K562 (cell line): ENCODE data around the gene BPIFB6. TPM values are rescaled to one million over a fixed set of nuclear protein-coding genes. Genes with fewer than 3 reads are reported as not detected.

ENCODE experiments used
- POLR2H ChIP-seq: IDR thresholded peaks from 2 replicates; pipeline ENCODE4 v1.6.1; 2016; ENCODE audit warnings: missing genetic modification characterization, low read depth, mild to moderate bottlenecking, control low read depth, missing compliant biosample characterization, moderate library complexity
- SLC30A9 ChIP-seq: fragments of 250-450 bp; sonication (Bioruptor Pico); IDR thresholded peaks from 2 replicates; pipeline ENCODE4 v1.8.0; 2022; ENCODE audit warnings: mild to moderate bottlenecking, moderate library complexity
- ZNF197 ChIP-seq: fragments of 200-800 bp; sonication (Bioruptor generic); IDR thresholded peaks from 2 replicates; pipeline ENCODE4 v1.6.1; 2016; ENCODE audit warnings: low read depth, missing genetic modification characterization, missing compliant biosample characterization
- ZNF561 ChIP-seq: fragments of 450-650 bp; formaldehyde crosslinking; conservative IDR thresholded peaks from 2 replicates; pipeline ENCODE4 v1.4.0; 2020; ENCODE audit warnings: mild to moderate bottlenecking, moderate library complexity
- ZNF707 ChIP-seq: fragments of 250-450 bp; sonication (Bioruptor Pico); conservative IDR thresholded peaks from 2 replicates; pipeline ENCODE4 v1.8.0; 2022; ENCODE audit warnings: inconsistent platforms, mild to moderate bottlenecking, moderate library complexity
- polyA plus RNA-seq, 8 experiments: library from polyadenylated mRNA; depleted of rRNA in 4 of 8; stranded (reverse) in 5 of 8; unstranded in 3 of 8; fragments of >200 nt; fragmentation: Nextera tagmentation in 2 of 8; fragmentation: Illumina TruSeq in 1 of 8; extraction: Ambion mirVana in 2 of 8; extraction: Trizol in 1 of 8; gene quantifications; 2 replicates each; pipeline versions ENCODE4 v1.2.1 to v1.2.3, GENCODE V29; 2011 to 2014; ENCODE audit warnings: inconsistent platforms in 1 of 8, missing spikeins in 1 of 8
- total RNA-seq, 7 experiments: library from RNA; depleted of rRNA in 6 of 7; stranded (reverse); fragments of >200 nt in 6 of 7; fragmentation: Illumina TruSeq in 2 of 7; extraction: Trizol in 2 of 7; gene quantifications; 2 replicates each; pipeline versions ENCODE4 v1.2.1 to v1.2.3, GENCODE V29; 2011 to 2021; ENCODE audit warnings: low replicate concordance in 1 of 7
- TF ChIP-seq, protein P1 (sequence below): sonication (generic); formaldehyde crosslinking; IDR thresholded peaks from 2 replicates; pipeline ENCODE4 v1.8.0; 2022; ENCODE audit warnings: mild to moderate bottlenecking, missing genetic modification reagents
- TF ChIP-seq, protein P2 (sequence below): sonication (generic); formaldehyde crosslinking; IDR thresholded peaks from 2 replicates; pipeline ENCODE4 v1.8.1; 2023; ENCODE audit warnings: missing genetic modification reagents, mild to moderate bottlenecking, borderline replicate concordance
- TF ChIP-seq, protein P3 (sequence below): IDR thresholded peaks from 3 replicates; pipeline ENCODE4 v1.6.1; 2011; ENCODE audit warnings: borderline replicate concordance, mild to moderate bottlenecking; ENCODE audit not compliant: insufficient read length, insufficient read depth

BPIFB6 gene
- total and polyA plus RNA-seq, 9 of the 15 experiments (the other 6 are each of a cell fraction or from before 2014, with no cell fraction given), result not detected

DNA sequence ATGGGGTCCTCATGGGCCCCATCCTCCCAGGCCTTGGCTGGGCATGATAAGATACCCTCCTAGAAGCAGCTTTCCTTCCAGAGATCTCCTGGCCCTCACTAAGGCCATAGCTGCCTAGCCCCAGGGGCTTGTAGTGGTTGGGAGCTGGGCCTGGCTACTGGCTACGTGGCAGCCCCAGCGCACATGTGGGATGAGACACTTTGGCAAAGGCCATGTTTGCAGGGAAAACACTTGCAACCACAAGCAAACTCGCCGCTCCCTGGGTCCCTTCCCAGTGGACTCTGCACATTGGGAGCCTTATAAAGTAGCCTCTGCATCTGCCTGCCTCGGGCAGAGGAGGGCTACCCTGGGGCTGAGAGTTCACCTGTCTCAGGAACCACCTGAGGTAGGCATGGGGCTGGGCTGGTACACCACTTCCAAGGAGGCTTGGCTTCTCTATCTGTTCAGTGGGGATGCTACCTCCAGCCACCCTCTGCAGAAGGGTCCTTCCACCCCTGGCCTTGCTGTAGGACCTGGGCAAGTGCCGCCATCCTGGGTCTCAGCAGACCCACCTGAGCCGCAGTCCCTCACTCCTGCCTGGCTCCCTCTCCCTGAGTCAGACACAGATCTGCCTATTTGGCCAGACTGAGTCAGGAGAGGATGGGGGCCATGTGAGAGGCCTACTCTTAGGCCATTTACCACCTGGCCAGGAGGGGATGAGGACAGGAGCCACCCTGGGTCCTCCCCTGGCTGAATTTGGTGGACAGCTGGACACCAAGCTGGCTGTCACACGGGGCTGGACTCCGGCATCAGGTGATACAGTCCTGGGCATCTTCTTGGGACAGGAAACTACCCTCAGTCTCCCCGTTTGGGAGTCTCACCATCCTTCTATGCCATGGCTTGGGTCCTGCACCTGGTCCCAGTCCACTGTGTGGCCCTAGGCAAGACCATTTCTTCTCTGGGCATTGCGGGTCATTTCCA lies 23.8 kb upstream of the BPIFB6 start, which contains the start of gene BPIFB2 (continued):
- TF ChIP-seq, protein P1, sequence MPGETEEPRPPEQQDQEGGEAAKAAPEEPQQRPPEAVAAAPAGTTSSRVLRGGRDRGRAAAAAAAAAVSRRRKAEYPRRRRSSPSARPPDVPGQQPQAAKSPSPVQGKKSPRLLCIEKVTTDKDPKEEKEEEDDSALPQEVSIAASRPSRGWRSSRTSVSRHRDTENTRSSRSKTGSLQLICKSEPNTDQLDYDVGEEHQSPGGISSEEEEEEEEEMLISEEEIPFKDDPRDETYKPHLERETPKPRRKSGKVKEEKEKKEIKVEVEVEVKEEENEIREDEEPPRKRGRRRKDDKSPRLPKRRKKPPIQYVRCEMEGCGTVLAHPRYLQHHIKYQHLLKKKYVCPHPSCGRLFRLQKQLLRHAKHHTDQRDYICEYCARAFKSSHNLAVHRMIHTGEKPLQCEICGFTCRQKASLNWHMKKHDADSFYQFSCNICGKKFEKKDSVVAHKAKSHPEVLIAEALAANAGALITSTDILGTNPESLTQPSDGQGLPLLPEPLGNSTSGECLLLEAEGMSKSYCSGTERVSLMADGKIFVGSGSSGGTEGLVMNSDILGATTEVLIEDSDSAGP (CRISPR knock-in tag), result no peak
- TF ChIP-seq SLC30A9 (CRISPR knock-in tag), result no peak
- TF ChIP-seq ZNF707, result no peak
- TF ChIP-seq, protein P2, sequence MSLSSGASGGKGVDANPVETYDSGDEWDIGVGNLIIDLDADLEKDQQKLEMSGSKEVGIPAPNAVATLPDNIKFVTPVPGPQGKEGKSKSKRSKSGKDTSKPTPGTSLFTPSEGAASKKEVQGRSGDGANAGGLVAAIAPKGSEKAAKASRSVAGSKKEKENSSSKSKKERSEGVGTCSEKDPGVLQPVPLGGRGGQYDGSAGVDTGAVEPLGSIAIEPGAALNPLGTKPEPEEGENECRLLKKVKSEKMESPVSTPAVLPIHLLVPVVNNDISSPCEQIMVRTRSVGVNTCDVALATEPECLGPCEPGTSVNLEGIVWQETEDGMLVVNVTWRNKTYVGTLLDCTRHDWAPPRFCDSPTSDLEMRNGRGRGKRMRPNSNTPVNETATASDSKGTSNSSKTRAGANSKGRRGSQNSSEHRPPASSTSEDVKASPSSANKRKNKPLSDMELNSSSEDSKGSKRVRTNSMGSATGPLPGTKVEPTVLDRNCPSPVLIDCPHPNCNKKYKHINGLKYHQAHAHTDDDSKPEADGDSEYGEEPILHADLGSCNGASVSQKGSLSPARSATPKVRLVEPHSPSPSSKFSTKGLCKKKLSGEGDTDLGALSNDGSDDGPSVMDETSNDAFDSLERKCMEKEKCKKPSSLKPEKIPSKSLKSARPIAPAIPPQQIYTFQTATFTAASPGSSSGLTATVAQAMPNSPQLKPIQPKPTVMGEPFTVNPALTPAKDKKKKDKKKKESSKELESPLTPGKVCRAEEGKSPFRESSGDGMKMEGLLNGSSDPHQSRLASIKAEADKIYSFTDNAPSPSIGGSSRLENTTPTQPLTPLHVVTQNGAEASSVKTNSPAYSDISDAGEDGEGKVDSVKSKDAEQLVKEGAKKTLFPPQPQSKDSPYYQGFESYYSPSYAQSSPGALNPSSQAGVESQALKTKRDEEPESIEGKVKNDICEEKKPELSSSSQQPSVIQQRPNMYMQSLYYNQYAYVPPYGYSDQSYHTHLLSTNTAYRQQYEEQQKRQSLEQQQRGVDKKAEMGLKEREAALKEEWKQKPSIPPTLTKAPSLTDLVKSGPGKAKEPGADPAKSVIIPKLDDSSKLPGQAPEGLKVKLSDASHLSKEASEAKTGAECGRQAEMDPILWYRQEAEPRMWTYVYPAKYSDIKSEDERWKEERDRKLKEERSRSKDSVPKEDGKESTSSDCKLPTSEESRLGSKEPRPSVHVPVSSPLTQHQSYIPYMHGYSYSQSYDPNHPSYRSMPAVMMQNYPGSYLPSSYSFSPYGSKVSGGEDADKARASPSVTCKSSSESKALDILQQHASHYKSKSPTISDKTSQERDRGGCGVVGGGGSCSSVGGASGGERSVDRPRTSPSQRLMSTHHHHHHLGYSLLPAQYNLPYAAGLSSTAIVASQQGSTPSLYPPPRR (CRISPR knock-in tag), result no peak
- TF ChIP-seq, protein P3, sequence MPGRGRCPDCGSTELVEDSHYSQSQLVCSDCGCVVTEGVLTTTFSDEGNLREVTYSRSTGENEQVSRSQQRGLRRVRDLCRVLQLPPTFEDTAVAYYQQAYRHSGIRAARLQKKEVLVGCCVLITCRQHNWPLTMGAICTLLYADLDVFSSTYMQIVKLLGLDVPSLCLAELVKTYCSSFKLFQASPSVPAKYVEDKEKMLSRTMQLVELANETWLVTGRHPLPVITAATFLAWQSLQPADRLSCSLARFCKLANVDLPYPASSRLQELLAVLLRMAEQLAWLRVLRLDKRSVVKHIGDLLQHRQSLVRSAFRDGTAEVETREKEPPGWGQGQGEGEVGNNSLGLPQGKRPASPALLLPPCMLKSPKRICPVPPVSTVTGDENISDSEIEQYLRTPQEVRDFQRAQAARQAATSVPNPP, result no peak
- no peak for TF ChIP-seq ZNF561
- TF ChIP-seq ZNF197 (CRISPR knock-in tag), result no peak
- no peak for TF ChIP-seq POLR2H
